Activated CD8-positive, alpha-beta memory T cell treated with anti-CD3 and anti-CD28 coated beads for 1 hour (primary cell): Measurements from ENCODE around the gene TBR1.

Source experiments
- DNase-seq, 2 donors: peaks; one replicate each; pipeline ENCODE4 v3.0.0-alpha.2; 2020; ENCODE audit warnings: low read depth in 1 of 2; ENCODE audit errors: extremely low read depth in 1 of 2

TBR1 gene

GRCh38 chr2:161426922-161427663 is 11.0 kb downstream of the TBR1 start:
- no peak for DNase-seq

DNA sequence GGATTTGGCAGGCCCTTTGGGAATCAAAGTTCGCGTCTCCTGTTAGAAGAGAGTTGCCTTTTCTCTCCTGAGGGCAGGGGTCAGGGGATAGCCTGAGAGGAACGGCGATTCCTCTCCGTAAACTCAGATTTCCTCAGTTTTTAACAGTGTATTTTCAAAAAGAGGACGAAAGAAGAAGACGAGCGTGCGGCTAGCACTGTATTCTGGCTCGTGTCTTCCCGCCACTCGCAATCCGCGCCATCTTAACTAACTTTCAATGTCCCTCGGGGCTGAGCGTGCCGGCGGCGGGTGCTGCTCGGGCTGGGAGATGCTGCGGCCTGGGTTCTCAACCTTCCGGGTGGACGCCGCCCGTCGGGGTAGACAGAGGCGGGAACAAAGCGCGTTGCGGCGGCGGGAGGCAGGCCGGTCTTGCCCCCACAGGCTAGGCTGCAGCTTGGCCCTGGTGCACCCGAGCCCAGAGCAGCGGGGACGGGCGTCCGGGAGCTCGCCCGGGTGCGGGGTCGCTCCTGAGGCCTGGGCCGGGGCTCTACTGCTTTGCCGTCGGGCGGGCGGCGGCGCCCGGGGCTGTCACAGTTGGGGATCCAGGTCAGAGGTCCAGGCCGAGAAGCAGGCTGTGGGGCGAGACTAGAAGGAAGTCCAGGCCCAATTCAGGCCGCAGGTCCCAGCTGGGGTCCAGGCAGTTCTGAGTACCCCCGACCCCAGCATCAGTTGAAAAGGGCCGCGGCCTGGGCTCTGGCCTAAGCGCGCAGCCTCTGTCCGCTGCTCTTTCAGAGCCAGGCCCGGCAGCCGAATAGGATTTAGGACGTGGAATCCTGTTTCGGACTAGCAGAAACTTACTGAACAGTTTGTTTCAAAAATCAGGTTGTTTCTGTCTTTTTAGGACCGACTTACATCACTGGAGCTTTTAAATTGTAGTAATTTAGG is 11.8 kb downstream of the TBR1 start:
- no peak for DNase-seq

- no peak for DNase-seq
Measured at GRCh38 chr2:161430386-161430785, 14.3 kb downstream of the TBR1 start.

- no peak for DNase-seq
Measured at GRCh38 chr2:161432107-161432506, 16.0 kb downstream of the TBR1 start.

GRCh38 chr2:161434118-161434517 is 18.0 kb downstream of the TBR1 start:
- no peak for DNase-seq

- DNase-seq, result no peak
Measured at GRCh38 chr2:161436411-161436810, 20.3 kb downstream of the TBR1 start.

GRCh38 chr2:161438598-161438997 is 22.5 kb downstream of the TBR1 start:
- DNase-seq, result no peak

DNA sequence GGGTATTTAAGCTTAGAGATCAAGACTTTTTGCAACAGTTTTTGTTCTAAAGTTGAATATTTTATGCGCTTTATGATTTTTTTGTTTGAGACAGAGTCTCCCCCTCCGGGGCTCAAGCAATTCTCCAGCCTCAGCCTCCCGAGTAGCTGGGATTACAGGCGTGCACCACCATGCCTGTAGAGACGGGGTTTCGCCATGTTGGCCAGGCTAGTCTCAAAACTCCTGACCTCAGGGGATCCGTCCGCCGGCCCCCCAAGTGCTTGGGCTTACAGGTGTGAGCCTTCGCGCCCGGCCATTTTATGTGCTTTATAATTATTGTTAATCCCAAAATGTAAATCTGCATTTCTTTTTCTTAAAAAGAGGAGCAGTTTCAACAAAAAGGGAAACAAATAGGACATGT is 29.0 kb downstream of the TBR1 start:
- no peak for DNase-seq

- DNase-seq, result no peak
Measured at GRCh38 chr2:161448431-161448830, 32.3 kb downstream of the TBR1 start.

GRCh38 chr2:161471631-161472030 is 55.5 kb downstream of the TBR1 start:
- DNase-seq, result no peak

DNA sequence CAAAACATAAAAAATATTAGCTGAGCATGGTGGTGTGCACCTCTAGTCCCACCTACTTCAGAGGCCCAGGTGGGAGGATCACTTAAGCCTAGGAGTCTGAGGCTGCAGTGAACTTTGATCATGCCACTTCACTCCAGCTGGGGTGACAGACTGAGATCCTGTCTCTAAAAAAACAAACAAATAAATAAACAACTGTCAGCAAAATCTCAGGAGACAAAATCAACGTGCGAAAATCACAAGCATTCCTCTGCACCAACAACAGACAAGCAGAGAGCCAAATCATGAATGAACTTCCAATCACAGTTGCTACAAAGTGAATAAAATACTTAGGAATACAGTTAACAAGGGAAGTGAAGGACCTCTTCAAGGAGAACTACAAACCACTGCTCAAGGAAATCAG is 58.8 kb downstream of the TBR1 start:
- no peak for DNase-seq
